Measurements from ENCODE around the gene MELTF. TPM values are rescaled to one million over a fixed set of nuclear protein-coding genes. Genes with fewer than 3 reads are reported as not detected.

Gene MELTF
- total RNA-seq, 6 experiments from 2014 or later: 0.42 to 5.3 (median 2.0) TPM

- Histone ChIP-seq H3K9me3 (no peaks in the 10 kb centered on the region), H3K27ac (no peak overlapping the region), H3K4me3 (no peak overlapping the region), H3K27me3 (no peaks in the 10 kb centered on the region), H3K36me3 (no peaks in the 10 kb centered on the region), H3K4me1 (no peaks in the 10 kb centered on the region)
- TF ChIP-seq CTCF (IDR thresholded peaks at IDR 0.05) (no peak), POLR2A (IDR thresholded peaks at IDR 0.05) (no peak)
- ATAC-seq (no peak), DNase-seq (no peak)
- 44% methylated on average over 1 of the region's 1 CpG for WGBS (ENCODE audit: insufficient coverage, low coverage, low lambda C conversion rate, missing lambda C conversion rate)
- intact Hi-C loops (cut with DNase I): no loop called here
These were observed 46.4 kb downstream of the MELTF start for GRCh38 chr3:196983186-196983585.

- ATAC-seq: peak in 3 of 4 donors; percentile 30 to 53 (median 46)
- intact Hi-C loops (cut with DNase I): no loop called here
- H3K27ac ChIP-seq: no peak overlapping the region
- no peak for DNase-seq
- no peaks in the 10 kb centered on the region for H3K4me1 ChIP-seq
- no peak overlapping the region for H3K4me3 ChIP-seq
- no peaks in the 10 kb centered on the region for H3K36me3 ChIP-seq
- TF ChIP-seq CTCF (IDR thresholded peaks at IDR 0.05) (no peak), POLR2A (IDR thresholded peaks at IDR 0.05) (no peak)
- H3K27me3 ChIP-seq: no peaks in the 10 kb centered on the region
- H3K9me3 ChIP-seq: no peaks in the 10 kb centered on the region
- 46% methylated on average over 12 of the region's 13 CpGs for WGBS (ENCODE audit: insufficient coverage, low coverage, low lambda C conversion rate, missing lambda C conversion rate)
These were observed 48.0 kb downstream of the MELTF start for GRCh38 chr3:196981657-196982056.

- H3K4me1 ChIP-seq: no peaks in the 10 kb centered on the region
- no peak overlapping the region for H3K27ac ChIP-seq
- H3K27me3 ChIP-seq: no peaks in the 10 kb centered on the region
- intact Hi-C loops (cut with DNase I): no loop called here
- no peak for ATAC-seq
- no peak overlapping the region for H3K4me3 ChIP-seq
- 64% methylated on average over 7 of the region's 10 CpGs for WGBS (ENCODE audit: insufficient coverage, low coverage, low lambda C conversion rate, missing lambda C conversion rate)
- no peak for DNase-seq
- no peak for TF ChIP-seq CTCF (IDR thresholded peaks at IDR 0.05)
- TF ChIP-seq POLR2A (IDR thresholded peaks at IDR 0.05): no peak
- no peaks in the 10 kb centered on the region for H3K9me3 ChIP-seq
- H3K36me3 ChIP-seq: no peaks in the 10 kb centered on the region
These were observed 50.1 kb downstream of the MELTF start for GRCh38 chr3:196979545-196979944.

- DNase-seq: no peak
- Histone ChIP-seq H3K36me3 (no peaks in the 10 kb centered on the region), H3K27me3 (no peaks in the 10 kb centered on the region), H3K9me3 (no peaks in the 10 kb centered on the region), H3K4me3 (no peak overlapping the region), H3K4me1 (no peaks in the 10 kb centered on the region), H3K27ac (no peak overlapping the region)
- ATAC-seq: peak in 1 of 4 donors; percentile 19
- no peak for TF ChIP-seq CTCF (IDR thresholded peaks at IDR 0.05)
- TF ChIP-seq POLR2A (IDR thresholded peaks at IDR 0.05): no peak
- WGBS (ENCODE audit: insufficient coverage, low coverage, low lambda C conversion rate, missing lambda C conversion rate): 76% methylated on average over 3 of the region's 11 CpGs
- intact Hi-C loops (cut with DNase I): no loop called here
These were observed 52.7 kb downstream of the MELTF start for GRCh38 chr3:196976941-196977340.

GRCh38 chr3:196975349-196975748 is 54.3 kb downstream of the MELTF start:
- intact Hi-C loops (cut with DNase I): no loop called here
- no peak overlapping the region for H3K27ac ChIP-seq
- H3K9me3 ChIP-seq: no peaks in the 10 kb centered on the region
- DNase-seq (no peak), ATAC-seq (no peak)
- TF ChIP-seq POLR2A (IDR thresholded peaks at IDR 0.05) (no peak), CTCF (IDR thresholded peaks at IDR 0.05) (no peak)
- no peaks in the 10 kb centered on the region for H3K27me3 ChIP-seq
- H3K36me3 ChIP-seq: no peaks in the 10 kb centered on the region
- WGBS (ENCODE audit: insufficient coverage, low coverage, low lambda C conversion rate, missing lambda C conversion rate): 78% methylated on average over 2 of the region's 4 CpGs
- H3K4me3 ChIP-seq: no peak overlapping the region
- H3K4me1 ChIP-seq: no peaks in the 10 kb centered on the region

All from right lobe of liver (tissue), 6 donors.